ENCODE data around the gene REXO1.

GRCh38 chr19:1810439-1811160 lies 37.7 kb downstream of the REXO1 start:
- TF ChIP-seq, protein P1, sequence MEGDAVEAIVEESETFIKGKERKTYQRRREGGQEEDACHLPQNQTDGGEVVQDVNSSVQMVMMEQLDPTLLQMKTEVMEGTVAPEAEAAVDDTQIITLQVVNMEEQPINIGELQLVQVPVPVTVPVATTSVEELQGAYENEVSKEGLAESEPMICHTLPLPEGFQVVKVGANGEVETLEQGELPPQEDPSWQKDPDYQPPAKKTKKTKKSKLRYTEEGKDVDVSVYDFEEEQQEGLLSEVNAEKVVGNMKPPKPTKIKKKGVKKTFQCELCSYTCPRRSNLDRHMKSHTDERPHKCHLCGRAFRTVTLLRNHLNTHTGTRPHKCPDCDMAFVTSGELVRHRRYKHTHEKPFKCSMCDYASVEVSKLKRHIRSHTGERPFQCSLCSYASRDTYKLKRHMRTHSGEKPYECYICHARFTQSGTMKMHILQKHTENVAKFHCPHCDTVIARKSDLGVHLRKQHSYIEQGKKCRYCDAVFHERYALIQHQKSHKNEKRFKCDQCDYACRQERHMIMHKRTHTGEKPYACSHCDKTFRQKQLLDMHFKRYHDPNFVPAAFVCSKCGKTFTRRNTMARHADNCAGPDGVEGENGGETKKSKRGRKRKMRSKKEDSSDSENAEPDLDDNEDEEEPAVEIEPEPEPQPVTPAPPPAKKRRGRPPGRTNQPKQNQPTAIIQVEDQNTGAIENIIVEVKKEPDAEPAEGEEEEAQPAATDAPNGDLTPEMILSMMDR (IDR thresholded peaks at IDR 0.05) = no peak
- TF ChIP-seq POLR2AphosphoS5 (IDR thresholded peaks at IDR 0.05) = no peak
